Nephron progenitor cell (in vitro differentiated cells): ENCODE data around the gene GALNT2.
A peak's percentile ranks its signal among the peaks of the same experiment; 100 is the strongest.

Experiments
- DNase-seq: peaks from one replicate; pipeline ENCODE4 v3.0.0; 2021
- H3K27ac Mint-ChIP-seq: 2 replicates; pipeline ENCODE4 v1.8.0; 2021; ENCODE audit warnings: mild to moderate bottlenecking, moderate library complexity, mixed read lengths
- H3K27me3 Mint-ChIP-seq: 2 replicates; pipeline ENCODE4 v1.8.0; 2021; ENCODE audit warnings: mild to moderate bottlenecking, low read depth, mixed read lengths; ENCODE audit not compliant: poor library complexity
- H3K36me3 Mint-ChIP-seq: 2 replicates; pipeline ENCODE4 v1.8.0; 2021; ENCODE audit warnings: low read depth, mixed read lengths
- H3K4me1 Mint-ChIP-seq: 2 replicates; pipeline ENCODE4 v1.8.0; 2021; ENCODE audit warnings: mixed read lengths
- H3K4me3 Mint-ChIP-seq: 2 replicates; pipeline ENCODE4 v1.8.0; 2021; ENCODE audit warnings: mild to moderate bottlenecking, moderate library complexity, mixed read lengths
- H3K9me3 Mint-ChIP-seq: 2 replicates; pipeline ENCODE4 v1.8.0; 2021; ENCODE audit warnings: mild to moderate bottlenecking, moderate library complexity, mixed read lengths
- TF ChIP-seq, protein P1 (sequence below): fragments of 200-600 bp; sonication (generic); IDR thresholded peaks from 2 replicates; pipeline ENCODE4 v1.5.0; 2021; ENCODE audit warnings: antibody characterized with exemption

Gene GALNT2

DNA sequence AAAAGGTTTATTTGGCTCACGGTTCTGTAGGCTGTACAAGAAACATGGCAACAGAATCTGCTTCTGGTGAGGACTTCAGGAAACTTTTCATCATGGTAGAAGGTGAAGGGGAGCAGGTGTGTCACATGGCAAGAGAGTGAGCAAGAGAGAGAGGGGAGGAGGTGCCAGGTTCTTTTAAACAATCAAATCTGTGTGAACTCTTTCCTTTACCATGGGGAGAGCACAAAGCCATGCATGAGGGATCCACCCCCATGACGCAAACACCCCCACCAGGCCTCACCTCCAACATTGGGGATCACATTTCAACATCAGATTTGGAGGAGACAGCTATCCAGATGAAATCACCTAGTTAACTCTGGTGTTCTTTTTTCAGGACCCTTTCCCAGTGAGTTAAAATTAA, 103.6 kb downstream of the GALNT2 start:
- no peak overlapping the region for H3K4me3 Mint-ChIP-seq
- DNase-seq: no peak
- peaks cover 10% of the 10 kb centered on the region for H3K36me3 Mint-ChIP-seq
- H3K27ac Mint-ChIP-seq: peak overlapping the region; percentile 53
- peaks cover 66% of the 10 kb centered on the region for H3K4me1 Mint-ChIP-seq
- H3K9me3 Mint-ChIP-seq: peaks cover 11% of the 10 kb centered on the region
- peaks cover 8% of the 10 kb centered on the region for H3K27me3 Mint-ChIP-seq
- TF ChIP-seq, protein P1, sequence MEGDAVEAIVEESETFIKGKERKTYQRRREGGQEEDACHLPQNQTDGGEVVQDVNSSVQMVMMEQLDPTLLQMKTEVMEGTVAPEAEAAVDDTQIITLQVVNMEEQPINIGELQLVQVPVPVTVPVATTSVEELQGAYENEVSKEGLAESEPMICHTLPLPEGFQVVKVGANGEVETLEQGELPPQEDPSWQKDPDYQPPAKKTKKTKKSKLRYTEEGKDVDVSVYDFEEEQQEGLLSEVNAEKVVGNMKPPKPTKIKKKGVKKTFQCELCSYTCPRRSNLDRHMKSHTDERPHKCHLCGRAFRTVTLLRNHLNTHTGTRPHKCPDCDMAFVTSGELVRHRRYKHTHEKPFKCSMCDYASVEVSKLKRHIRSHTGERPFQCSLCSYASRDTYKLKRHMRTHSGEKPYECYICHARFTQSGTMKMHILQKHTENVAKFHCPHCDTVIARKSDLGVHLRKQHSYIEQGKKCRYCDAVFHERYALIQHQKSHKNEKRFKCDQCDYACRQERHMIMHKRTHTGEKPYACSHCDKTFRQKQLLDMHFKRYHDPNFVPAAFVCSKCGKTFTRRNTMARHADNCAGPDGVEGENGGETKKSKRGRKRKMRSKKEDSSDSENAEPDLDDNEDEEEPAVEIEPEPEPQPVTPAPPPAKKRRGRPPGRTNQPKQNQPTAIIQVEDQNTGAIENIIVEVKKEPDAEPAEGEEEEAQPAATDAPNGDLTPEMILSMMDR: no peak

DNA sequence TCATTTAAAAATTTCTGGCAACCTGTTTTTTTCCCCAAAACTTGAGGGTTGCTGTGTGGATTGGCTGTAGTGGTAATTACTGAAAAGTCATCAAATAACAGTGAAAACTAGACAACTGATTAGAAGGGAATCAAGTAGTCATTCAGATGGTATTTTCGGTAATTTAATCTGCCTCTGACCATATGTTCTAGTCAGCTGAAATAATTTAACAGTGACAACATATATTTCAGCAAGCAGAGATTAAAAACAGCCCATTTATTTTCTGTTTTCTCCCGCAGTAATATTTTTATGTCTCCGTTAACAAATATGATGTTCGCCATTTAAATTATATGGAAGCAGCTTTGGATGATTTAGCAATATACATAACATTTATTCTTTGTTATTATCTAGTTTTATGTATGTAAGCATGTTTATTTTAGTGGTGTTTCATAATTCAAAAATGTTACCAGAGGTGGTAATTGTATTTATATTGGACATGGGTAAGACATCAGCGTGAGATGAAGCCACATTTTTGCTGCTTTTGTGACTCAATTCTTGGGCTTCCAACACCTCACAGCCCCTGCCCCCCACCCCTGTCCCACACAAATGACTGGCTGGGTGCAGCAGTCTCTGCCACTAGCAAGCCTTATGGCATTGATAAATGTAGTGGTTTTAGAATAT, 104.4 kb downstream of the GALNT2 start:
- H3K27me3 Mint-ChIP-seq: peaks cover 8% of the 10 kb centered on the region
- H3K27ac Mint-ChIP-seq: no peak overlapping the region
- H3K4me1 Mint-ChIP-seq: peaks cover 74% of the 10 kb centered on the region
- H3K36me3 Mint-ChIP-seq: peaks cover 5% of the 10 kb centered on the region
- TF ChIP-seq, protein P1: no peak
- H3K9me3 Mint-ChIP-seq: peaks cover 9% of the 10 kb centered on the region
- no peak for DNase-seq
- H3K4me3 Mint-ChIP-seq: no peak overlapping the region

DNA sequence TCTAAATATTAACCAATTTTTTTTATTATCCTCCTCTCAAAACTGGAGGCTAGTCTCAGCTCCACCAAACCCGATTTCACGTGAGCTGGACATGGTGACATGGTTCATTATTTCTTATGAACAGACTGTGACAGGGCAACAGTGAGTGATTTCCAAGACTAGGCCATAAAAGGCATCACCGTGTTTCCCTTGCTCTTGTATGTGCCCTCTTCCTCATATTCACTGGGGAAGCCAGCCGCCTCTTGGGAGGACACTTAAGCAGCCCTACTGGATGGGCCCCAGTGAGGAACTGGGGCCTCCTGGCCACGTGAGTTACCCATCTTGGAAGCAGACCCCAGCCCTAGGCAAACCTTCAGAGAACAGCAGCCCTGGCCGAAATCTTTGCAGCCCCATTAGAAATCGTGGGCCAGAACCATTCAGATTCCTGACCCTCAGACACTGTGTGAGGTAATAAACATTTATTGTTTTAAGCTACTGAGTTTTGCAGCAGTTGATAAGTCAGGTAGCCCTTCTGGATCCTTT, 105.0 kb downstream of the GALNT2 start:
- Mint-ChIP-seq H3K36me3 (no peaks in the 10 kb centered on the region), H3K9me3 (peaks cover 4% of the 10 kb centered on the region), H3K4me3 (no peak overlapping the region), H3K27ac (peak overlapping the region; percentile 52), H3K27me3 (peaks cover 8% of the 10 kb centered on the region), H3K4me1 (peaks cover 80% of the 10 kb centered on the region)
- no peak for DNase-seq
- TF ChIP-seq, protein P1: no peak

DNA sequence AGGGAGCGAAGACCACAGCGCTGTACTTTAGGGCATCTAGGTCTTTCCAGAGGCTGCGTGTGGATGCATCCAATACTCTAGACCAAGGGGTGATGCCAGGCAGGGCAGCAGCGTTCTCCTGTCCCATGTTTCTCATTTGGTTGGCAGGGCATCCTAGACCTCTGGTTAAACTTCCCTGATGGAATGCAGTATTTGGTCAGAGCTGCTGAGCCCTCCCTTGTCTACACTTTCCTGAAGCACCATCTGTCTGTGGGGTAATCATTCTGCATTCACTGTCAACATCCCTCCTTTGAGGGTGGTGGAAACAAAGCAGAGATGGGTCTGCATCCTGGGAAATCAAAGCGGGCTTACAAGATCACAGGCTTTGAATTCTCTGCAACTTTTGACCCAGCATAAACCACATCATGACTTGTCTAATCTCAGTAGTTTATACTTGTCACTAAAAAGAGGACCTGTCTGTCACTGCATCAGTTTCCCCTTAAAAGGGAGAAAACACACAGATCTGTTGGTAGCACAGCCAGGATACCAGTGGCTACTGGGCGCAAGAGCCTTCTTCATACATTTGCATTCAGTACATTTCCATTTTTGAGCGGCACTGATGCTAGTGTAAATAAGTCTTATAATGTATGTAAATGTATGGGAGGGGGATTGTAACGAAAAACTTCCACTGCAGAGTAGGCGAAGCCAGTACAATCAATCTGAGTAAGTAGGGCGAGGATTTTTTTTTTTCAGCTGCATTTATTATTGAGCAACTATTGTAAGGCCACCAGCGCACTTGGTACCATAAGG, 106.3 kb downstream of the GALNT2 start:
- peaks cover 5% of the 10 kb centered on the region for H3K36me3 Mint-ChIP-seq
- TF ChIP-seq, protein P1: no peak
- H3K4me1 Mint-ChIP-seq: peaks cover 79% of the 10 kb centered on the region
- no peak for DNase-seq
- H3K9me3 Mint-ChIP-seq: no peaks in the 10 kb centered on the region
- peak overlapping the region; percentile 17 for H3K27ac Mint-ChIP-seq
- no peak overlapping the region for H3K4me3 Mint-ChIP-seq
- peaks cover 5% of the 10 kb centered on the region for H3K27me3 Mint-ChIP-seq

DNA sequence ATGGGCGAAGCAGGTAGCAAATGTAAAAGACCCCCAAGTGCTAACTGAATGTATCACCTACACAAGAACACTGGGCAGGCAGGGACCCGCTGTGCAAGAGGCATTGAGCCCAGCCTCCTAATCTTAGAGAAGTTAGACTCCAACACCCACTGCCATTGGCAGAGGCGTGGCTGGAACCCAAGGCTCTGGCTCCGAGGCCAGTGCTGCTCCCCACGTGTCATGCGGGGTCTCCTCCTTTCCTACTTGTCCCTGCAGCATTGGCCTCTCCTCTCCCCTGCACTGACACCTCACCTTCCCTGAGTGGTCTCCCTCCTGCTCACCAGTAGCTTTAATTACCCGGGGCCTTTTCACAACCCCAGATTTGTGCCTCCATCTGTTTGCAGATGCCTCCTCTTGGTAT, 107.0 kb downstream of the GALNT2 start:
- TF ChIP-seq, protein P1: no peak
- Mint-ChIP-seq H3K36me3 (peaks cover 10% of the 10 kb centered on the region), H3K9me3 (no peaks in the 10 kb centered on the region), H3K27me3 (peaks cover 5% of the 10 kb centered on the region), H3K27ac (peak overlapping the region; percentile 74), H3K4me3 (no peak overlapping the region), H3K4me1 (peaks cover 79% of the 10 kb centered on the region)
- no peak for DNase-seq
